GM18499 (cell line): ENCODE results near the gene ETFB.

Source experiments
- ATAC-seq: cut with Tn5 transposase; IDR thresholded peaks from one replicate; pipeline ENCODE4 v1.9.1; 2021; ENCODE audit warnings: moderate number of reproducible peaks; ENCODE audit not compliant: insufficient read depth, unreplicated experiment

ETFB gene

GRCh38 chr19:51331193-51331592 lies 35.0 kb downstream of the ETFB start:
- ATAC-seq: no peak

- no peak for ATAC-seq
These were observed 35.8 kb downstream of the ETFB start for GRCh38 chr19:51330366-51330765.

GRCh38 chr19:51329411-51329810 lies 36.8 kb downstream of the ETFB start:
- no peak for ATAC-seq

GRCh38 chr19:51327066-51328001 lies 38.9 kb downstream of the ETFB start:
- no peak for ATAC-seq

GRCh38 chr19:51326216-51327065 lies 39.7 kb downstream of the ETFB start:
- no peak for ATAC-seq

- ATAC-seq: no peak
These were observed 40.8 kb downstream of the ETFB start for GRCh38 chr19:51325161-51325976.

- no peak for ATAC-seq
These were observed 42.1 kb downstream of the ETFB start for GRCh38 chr19:51324167-51324481.

GRCh38 chr19:51323481-51324166 lies 42.6 kb downstream of the ETFB start:
- ATAC-seq: no peak

GRCh38 chr19:51321799-51322198 lies 44.4 kb downstream of the ETFB start:
- no peak for ATAC-seq

- ATAC-seq: no peak
These were observed 45.9 kb downstream of the ETFB start for GRCh38 chr19:51320280-51320657.

GRCh38 chr19:51319649-51320279 lies 46.4 kb downstream of the ETFB start:
- no peak for ATAC-seq

- ATAC-seq: no peak
These were observed 47.2 kb downstream of the ETFB start for GRCh38 chr19:51318687-51319648.

- ATAC-seq: no peak
These were observed 48.2 kb downstream of the ETFB start for GRCh38 chr19:51317968-51318367.

- ATAC-seq: no peak
These were observed 48.8 kb downstream of the ETFB start for GRCh38 chr19:51317376-51317775.

GRCh38 chr19:51316688-51317087 lies 49.5 kb downstream of the ETFB start:
- ATAC-seq: no peak

GRCh38 chr19:51311351-51312257 lies 54.6 kb downstream of the ETFB start, which contains the start of gene IGLON5:
Gene IGLON5, plus strand, starts transcription at chr19:51311644. Its CDS starts 204 bp downstream, at chr19:51311848.
- no peak for ATAC-seq

GRCh38 chr19:51305479-51305878 lies 60.7 kb downstream of the ETFB start:
- ATAC-seq: no peak
